ENCODE data around the gene NUCB1. TPM values are rescaled to one million over a fixed set of nuclear protein-coding genes. Genes with fewer than 3 reads are reported as not detected.

The NUCB1 gene
- total RNA-seq, 1 donor: 300 TPM

DNA sequence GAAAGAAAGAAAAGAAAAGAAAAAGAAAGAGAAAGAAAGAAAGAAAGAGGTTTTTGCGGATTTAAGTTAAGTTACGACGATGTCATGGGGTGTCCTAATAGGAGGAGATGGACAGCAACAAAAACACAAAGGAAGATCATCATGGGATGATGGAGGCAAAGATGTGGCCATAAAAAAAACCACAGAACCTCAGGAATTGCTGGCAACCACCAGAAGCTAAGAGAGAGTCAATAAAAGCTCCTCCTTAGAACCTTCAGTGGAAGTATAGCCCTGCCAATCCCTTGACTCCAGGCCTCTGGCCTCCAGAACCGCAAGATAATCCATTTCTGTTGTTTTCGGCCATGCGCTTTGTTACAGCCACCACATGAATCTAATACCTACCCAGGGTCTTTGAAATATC, 43.2 kb upstream of the NUCB1 start:
- no peak overlapping the region for H2AFZ ChIP-seq (ENCODE audit: low read length)
- no peak overlapping the region for H3K4me3 ChIP-seq (ENCODE audit: insufficient read depth, low read length)
- no peaks in the 10 kb centered on the region for H3K27me3 ChIP-seq (ENCODE audit: insufficient read depth, low read length)
- peaks cover 4% of the 10 kb centered on the region for H3K4me1 ChIP-seq (ENCODE audit: insufficient read depth, low read length)
- H3K9me3 ChIP-seq (ENCODE audit: low read depth, low read length): no peaks in the 10 kb centered on the region
- H3K36me3 ChIP-seq (ENCODE audit: insufficient read depth, low read length): peaks cover 47% of the 10 kb centered on the region
- peak; percentile 80 for DNase-seq (ENCODE audit: insufficient read length, low spot score, missing footprints)
- no peaks in the 10 kb centered on the region for H3K79me2 ChIP-seq (ENCODE audit: insufficient read depth, low read length)
- H3K27ac ChIP-seq (ENCODE audit: low read depth, low read length): no peak overlapping the region
- H4K20me1 ChIP-seq (ENCODE audit: insufficient read depth, low read length): no peaks in the 10 kb centered on the region
- H3K4me2 ChIP-seq (ENCODE audit: insufficient read depth, low read length): no peak overlapping the region
- TF ChIP-seq, protein P1, sequence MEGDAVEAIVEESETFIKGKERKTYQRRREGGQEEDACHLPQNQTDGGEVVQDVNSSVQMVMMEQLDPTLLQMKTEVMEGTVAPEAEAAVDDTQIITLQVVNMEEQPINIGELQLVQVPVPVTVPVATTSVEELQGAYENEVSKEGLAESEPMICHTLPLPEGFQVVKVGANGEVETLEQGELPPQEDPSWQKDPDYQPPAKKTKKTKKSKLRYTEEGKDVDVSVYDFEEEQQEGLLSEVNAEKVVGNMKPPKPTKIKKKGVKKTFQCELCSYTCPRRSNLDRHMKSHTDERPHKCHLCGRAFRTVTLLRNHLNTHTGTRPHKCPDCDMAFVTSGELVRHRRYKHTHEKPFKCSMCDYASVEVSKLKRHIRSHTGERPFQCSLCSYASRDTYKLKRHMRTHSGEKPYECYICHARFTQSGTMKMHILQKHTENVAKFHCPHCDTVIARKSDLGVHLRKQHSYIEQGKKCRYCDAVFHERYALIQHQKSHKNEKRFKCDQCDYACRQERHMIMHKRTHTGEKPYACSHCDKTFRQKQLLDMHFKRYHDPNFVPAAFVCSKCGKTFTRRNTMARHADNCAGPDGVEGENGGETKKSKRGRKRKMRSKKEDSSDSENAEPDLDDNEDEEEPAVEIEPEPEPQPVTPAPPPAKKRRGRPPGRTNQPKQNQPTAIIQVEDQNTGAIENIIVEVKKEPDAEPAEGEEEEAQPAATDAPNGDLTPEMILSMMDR (IDR thresholded peaks at IDR 0.05; ENCODE audit: extremely low read depth, low read depth, low read length): no peak

DNA sequence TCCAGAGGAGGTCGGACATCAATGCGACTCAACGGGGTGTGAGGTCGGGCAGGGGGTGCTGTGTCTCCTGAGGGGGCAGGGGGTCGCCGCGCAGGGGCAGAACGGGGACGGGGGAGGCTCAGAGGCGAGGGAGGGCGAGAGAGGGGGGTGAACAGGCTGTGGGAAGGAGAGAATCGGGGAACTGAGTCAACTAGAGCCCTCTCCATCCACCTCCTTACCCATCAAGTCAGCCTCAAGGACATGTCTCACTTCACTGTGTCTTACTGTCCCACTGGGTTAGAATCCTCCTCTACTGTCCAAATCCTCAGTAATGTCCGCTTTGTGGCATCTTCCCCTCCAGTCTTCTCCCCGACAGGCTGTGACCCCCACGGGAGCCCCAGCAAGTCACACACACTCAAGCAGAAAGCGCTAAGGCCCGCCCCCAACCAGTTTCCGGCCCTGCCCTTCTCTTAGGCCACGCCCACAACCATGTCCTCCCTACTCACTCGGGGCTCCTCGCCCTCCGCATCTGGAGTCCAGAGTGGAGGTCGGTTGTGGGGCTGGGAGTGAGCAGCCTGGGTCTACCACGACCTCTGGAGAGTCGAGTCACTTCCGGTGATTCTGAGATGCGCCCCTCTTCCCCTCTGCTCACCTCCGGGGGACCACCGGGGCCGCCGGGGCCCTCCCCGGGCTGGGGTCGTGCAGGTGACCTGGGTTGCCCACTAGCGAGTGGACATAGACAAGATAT, 41.0 kb upstream of the NUCB1 start:
- no peaks in the 10 kb centered on the region for H3K4me1 ChIP-seq (ENCODE audit: insufficient read depth, low read length)
- H3K27ac ChIP-seq (ENCODE audit: low read depth, low read length): no peak overlapping the region
- no peak overlapping the region for H3K4me2 ChIP-seq (ENCODE audit: insufficient read depth, low read length)
- H3K27me3 ChIP-seq (ENCODE audit: insufficient read depth, low read length): no peaks in the 10 kb centered on the region
- DNase-seq (ENCODE audit: insufficient read length, low spot score, missing footprints): peak; percentile 48
- H3K79me2 ChIP-seq (ENCODE audit: insufficient read depth, low read length): no peaks in the 10 kb centered on the region
- H4K20me1 ChIP-seq (ENCODE audit: insufficient read depth, low read length): no peaks in the 10 kb centered on the region
- TF ChIP-seq, protein P1 (IDR thresholded peaks at IDR 0.05; ENCODE audit: extremely low read depth, low read depth, low read length): no peak
- no peaks in the 10 kb centered on the region for H3K9me3 ChIP-seq (ENCODE audit: low read depth, low read length)
- H3K4me3 ChIP-seq (ENCODE audit: insufficient read depth, low read length): no peak overlapping the region
- H3K36me3 ChIP-seq (ENCODE audit: insufficient read depth, low read length): peaks cover 44% of the 10 kb centered on the region
- H2AFZ ChIP-seq (ENCODE audit: low read length): no peak overlapping the region

DNA sequence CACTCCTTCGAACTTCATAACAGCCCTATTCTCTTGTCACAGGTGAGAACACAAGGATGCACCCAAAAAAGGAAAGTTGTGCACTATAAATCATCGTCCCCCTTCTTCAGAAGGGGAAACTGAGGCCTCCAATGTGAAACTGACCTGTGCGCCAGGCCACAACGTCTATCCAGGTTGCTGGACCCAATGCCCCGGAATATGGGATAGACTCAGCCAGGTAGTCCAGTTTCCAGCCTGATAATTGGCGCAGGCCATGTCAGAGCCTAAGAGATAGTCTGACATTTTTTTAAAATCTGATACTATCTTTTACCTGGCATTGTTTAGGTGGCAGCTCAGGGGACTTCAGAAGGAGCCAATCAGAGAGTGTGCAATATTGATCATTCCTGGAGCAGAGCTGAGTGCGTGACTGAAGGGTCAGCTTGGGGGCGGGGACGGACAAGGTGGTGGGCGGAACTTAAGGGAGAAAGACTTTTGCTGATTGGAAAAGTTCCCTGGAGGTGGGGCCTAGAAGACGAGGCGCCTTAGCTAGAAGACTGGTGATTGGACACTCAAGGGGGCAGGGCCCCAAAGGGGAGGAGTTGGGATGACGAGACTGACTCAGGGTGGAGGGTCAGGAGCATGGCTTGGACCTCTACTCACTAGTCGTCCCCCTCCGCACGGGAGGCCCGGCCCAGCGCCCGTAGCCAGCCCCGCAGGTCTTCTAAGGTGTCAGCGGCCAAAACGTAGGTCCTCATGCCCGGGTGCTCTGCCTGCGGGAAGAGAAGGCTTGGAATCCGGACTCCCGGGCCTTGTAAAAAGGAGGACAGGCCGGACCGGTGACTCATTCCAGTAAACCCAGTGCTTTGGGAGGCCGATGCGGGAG, 40.2 kb upstream of the NUCB1 start:
- Histone ChIP-seq H3K27me3 (ENCODE audit: insufficient read depth, low read length) (no peaks in the 10 kb centered on the region), H3K79me2 (ENCODE audit: insufficient read depth, low read length) (peaks cover 2% of the 10 kb centered on the region), H3K4me2 (ENCODE audit: insufficient read depth, low read length) (no peak overlapping the region), H3K4me3 (ENCODE audit: insufficient read depth, low read length) (no peak overlapping the region), H3K9me3 (ENCODE audit: low read depth, low read length) (no peaks in the 10 kb centered on the region), H3K36me3 (ENCODE audit: insufficient read depth, low read length) (peaks cover 47% of the 10 kb centered on the region), H2AFZ (ENCODE audit: low read length) (no peak overlapping the region), H3K27ac (ENCODE audit: low read depth, low read length) (no peak overlapping the region), H3K4me1 (ENCODE audit: insufficient read depth, low read length) (no peaks in the 10 kb centered on the region), H4K20me1 (ENCODE audit: insufficient read depth, low read length) (no peaks in the 10 kb centered on the region)
- TF ChIP-seq, protein P1 (IDR thresholded peaks at IDR 0.05; ENCODE audit: extremely low read depth, low read depth, low read length): no peak
- peak; percentile 18 for DNase-seq (ENCODE audit: insufficient read length, low spot score, missing footprints)

DNA sequence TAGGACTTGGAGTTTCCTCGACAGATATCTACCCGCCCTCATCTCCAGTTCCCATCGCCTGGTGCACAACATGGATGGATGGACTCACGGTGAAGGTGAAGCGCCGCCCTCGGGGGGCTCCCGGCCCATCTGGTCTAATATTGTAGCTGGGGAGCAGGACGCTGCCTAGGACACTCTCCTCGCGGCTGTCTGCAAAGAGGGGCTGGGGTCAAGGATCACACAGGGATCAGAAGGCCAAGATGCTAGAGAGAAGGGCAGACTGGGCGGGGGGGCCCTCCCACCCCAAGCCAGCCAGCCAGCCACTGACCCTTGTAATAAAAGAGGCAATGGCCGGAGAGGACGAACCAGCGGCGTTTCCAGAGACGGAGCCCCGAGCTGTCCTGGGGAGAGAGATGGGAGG, 38.8 kb upstream of the NUCB1 start:
- Histone ChIP-seq H3K9me3 (ENCODE audit: low read depth, low read length) (no peaks in the 10 kb centered on the region), H4K20me1 (ENCODE audit: insufficient read depth, low read length) (peaks cover 3% of the 10 kb centered on the region), H3K27ac (ENCODE audit: low read depth, low read length) (no peak overlapping the region), H3K36me3 (ENCODE audit: insufficient read depth, low read length) (peaks cover 52% of the 10 kb centered on the region), H3K4me3 (ENCODE audit: insufficient read depth, low read length) (no peak overlapping the region), H3K79me2 (ENCODE audit: insufficient read depth, low read length) (peaks cover 5% of the 10 kb centered on the region), H3K27me3 (ENCODE audit: insufficient read depth, low read length) (no peaks in the 10 kb centered on the region), H3K4me1 (ENCODE audit: insufficient read depth, low read length) (no peaks in the 10 kb centered on the region), H2AFZ (ENCODE audit: low read length) (no peak overlapping the region), H3K4me2 (ENCODE audit: insufficient read depth, low read length) (no peak overlapping the region)
- TF ChIP-seq, protein P1 (IDR thresholded peaks at IDR 0.05; ENCODE audit: extremely low read depth, low read depth, low read length): no peak
- DNase-seq (ENCODE audit: insufficient read length, low spot score, missing footprints): no peak

Data from osteoblast (primary cell).